Stomach (tissue), 9 donors: Measurements from ENCODE around the gene AMT. TPM values are rescaled to one million over a fixed set of nuclear protein-coding genes. Genes with fewer than 3 reads are reported as not detected.
A peak's percentile ranks its signal among the peaks of the same experiment; 100 is the strongest.

Experiments used
- DNase-seq, 2 donors: peaks; one replicate each; pipeline versions ENCODE4 v3.0.0 to v3.0.0-alpha.2; 2013 to 2019
- H3K27ac ChIP-seq, 5 donors: fragments of 200-600 bp in 4 of 5; sonication (generic) in 4 of 5; one replicate each; pipeline ENCODE4 v1.5.1; 2013 to 2019; ENCODE audit warnings: mild to moderate bottlenecking in 1 of 5, moderate library complexity in 1 of 5
- H3K27me3 ChIP-seq, 3 donors: fragments of 200-600 bp; sonication (generic); one replicate each; pipeline ENCODE4 v1.5.1; 2017 to 2019; ENCODE audit warnings: mixed run types in 1 of 3
- H3K36me3 ChIP-seq, 4 donors: fragments of 200-600 bp; sonication (generic); 1 replicate in 3 of 4; 2 replicates in 1 of 4; pipeline ENCODE4 v1.5.1; 2016 to 2019
- H3K4me1 ChIP-seq, 4 donors: fragments of 200-600 bp; sonication (generic); one replicate each; pipeline ENCODE4 v1.5.1; 2016 to 2019
- H3K4me3 ChIP-seq, 4 donors: fragments of 200-600 bp; sonication (generic) in 3 of 4; one replicate each; pipeline ENCODE4 v1.5.1; 2016 to 2019; ENCODE audit warnings: mild to moderate bottlenecking in 1 of 4
- H3K9me3 ChIP-seq, 4 donors: fragments of 200-600 bp; sonication (generic); one replicate each; pipeline ENCODE4 v1.5.1; 2016 to 2019
- CTCF ChIP-seq, 7 experiments: fragments of 450-650 bp in 4 of 7; fragments of 200-600 bp in 3 of 7; sonication (generic) in 3 of 7; IDR thresholded peaks; one replicate each; pipeline ENCODE4 v1.5.1; 2016 to 2019; ENCODE audit warnings: antibody characterized with exemption in 7 of 7, control low read depth in 2 of 7, mild to moderate bottlenecking in 1 of 7
- EP300 ChIP-seq: sonication (generic); formaldehyde crosslinking; IDR thresholded peaks from one replicate; pipeline ENCODE4 v1.6.1; 2017; ENCODE audit warnings: antibody characterized with exemption
- POLR2A ChIP-seq, 4 donors: fragments of 450-650 bp; IDR thresholded peaks; one replicate each; pipeline ENCODE4 v1.6.1; 2016; ENCODE audit warnings: antibody characterized with exemption in 4 of 4, control low read depth in 2 of 4, mild to moderate bottlenecking in 1 of 4, moderate library complexity in 1 of 4
- POLR2AphosphoS5 ChIP-seq, 3 donors: sonication (generic); formaldehyde crosslinking; IDR thresholded peaks; one replicate each; pipeline ENCODE4 v1.6.1; 2016; ENCODE audit warnings: antibody characterized with exemption in 3 of 3
- WGBS, 5 donors: extraction: QIAGEN DNeasy Blood & Tissue Kit in 3 of 5; methylation state at CpG; one replicate each; pipeline versions ENCODE4 v1.1.5 to v1.1.7; 2013 to 2018; 5-methylcytosine and 5-hydroxymethylcytosine counted together
- intact Hi-C: fragments of 100-400 bp; cut with DNase I; formaldehyde crosslinking; loops from one replicate; pipeline ENCODE4 v1.15.1; 2023; ENCODE audit warnings: low total_unique reads
- polyA plus RNA-seq, 3 donors: library from polyadenylated mRNA; stranded (reverse); fragments of 200-250 nt; gene quantifications; one replicate each; pipeline ENCODE4 v1.2.3, GENCODE V29; 2013
- total RNA-seq, 5 donors: library from RNA; depleted of rRNA; stranded (reverse); fragments of >200 nt; gene quantifications; one replicate each; pipeline versions ENCODE4 v1.1.0 to v1.2.3, GENCODE V29; 2014 to 2016
- donor health status: healthy with polysubstance abuse.
- donor health status: Bipolar disorder and iron deficiency.
- donor health status: healthy.

AMT gene
- total and polyA plus RNA-seq, 8 donors: 4.5 to 27.8 (median 13.8) TPM

GRCh38 chr3:49414753-49415152 is 7.5 kb downstream of the AMT start:
- Histone ChIP-seq H3K27me3 (no peaks in the 10 kb centered on the region), H3K4me3 (no peak overlapping the region), H3K4me1 (peaks cover 38 to 64% (median 56%) of the 10 kb centered on the region in 4 donors), H3K27ac (peak overlapping the region; percentile 10 to 100 (median 79)), H3K9me3 (no peaks in the 10 kb centered on the region), H3K36me3 (peaks cover 6 to 49% (median 40%) of the 10 kb centered on the region in 4 donors)
- TF ChIP-seq EP300: no peak
- no peak for TF ChIP-seq POLR2A (IDR thresholded peaks at IDR 0.05)
- no peak for TF ChIP-seq CTCF (IDR thresholded peaks at IDR 0.05)
- no peak for TF ChIP-seq POLR2AphosphoS5 (IDR thresholded peaks at IDR 0.05)
- no peak for DNase-seq
- 71 to 86% (median 84%) methylated on average over 2 of the region's 2 CpGs for WGBS, 5 donors
- intact Hi-C loops: no loop called here

DNA sequence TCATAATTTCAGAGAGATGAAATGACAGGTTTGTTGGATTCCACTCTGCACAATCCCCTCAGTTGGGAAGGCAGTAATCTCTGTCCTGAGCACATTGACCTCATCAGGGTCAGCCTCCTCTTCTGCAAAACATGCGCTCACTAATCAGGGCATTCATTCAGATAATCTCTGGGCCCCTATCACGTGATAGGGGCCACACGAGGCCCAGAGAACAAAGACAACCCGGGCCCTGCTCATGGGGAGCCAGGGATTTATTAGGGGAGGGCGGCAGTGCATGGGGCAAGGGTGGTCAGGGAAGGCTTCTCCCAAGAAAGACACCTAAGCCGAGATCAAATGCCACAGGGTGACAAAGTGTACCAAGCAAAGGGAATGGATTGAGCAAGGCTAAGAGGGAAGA is 8.9 kb downstream of the AMT start:
- TF ChIP-seq POLR2A (IDR thresholded peaks at IDR 0.05): no peak
- no peak for TF ChIP-seq CTCF (IDR thresholded peaks at IDR 0.05)
- TF ChIP-seq EP300: no peak
- no peak for TF ChIP-seq POLR2AphosphoS5 (IDR thresholded peaks at IDR 0.05)
- peak overlapping the region; percentile 94 to 100 (median 97) for H3K27ac ChIP-seq
- H3K36me3 ChIP-seq: peaks cover 0 to 38% (median 35%) of the 10 kb centered on the region in 4 donors
- intact Hi-C loops: no loop called here
- WGBS, 5 donors: 45 to 70% (median 55%) methylated on average over 6 of the region's 6 CpGs
- H3K27me3 ChIP-seq: no peaks in the 10 kb centered on the region
- no peak for DNase-seq
- H3K4me1 ChIP-seq: peaks cover 51 to 78% (median 68%) of the 10 kb centered on the region in 4 donors
- H3K9me3 ChIP-seq: no peaks in the 10 kb centered on the region
- peak overlapping the region; percentile 72 to 98 (median 86) for H3K4me3 ChIP-seq

GRCh38 chr3:49412632-49413337 is 9.5 kb downstream of the AMT start:
- intact Hi-C loops: no loop called here
- peaks cover 54 to 82% (median 72%) of the 10 kb centered on the region in 4 donors for H3K4me1 ChIP-seq
- TF ChIP-seq CTCF (IDR thresholded peaks at IDR 0.05) (no peak), EP300 (no peak), POLR2A (IDR thresholded peaks at IDR 0.05) (no peak), POLR2AphosphoS5 (IDR thresholded peaks at IDR 0.05) (no peak)
- DNase-seq: no peak
- H3K27me3 ChIP-seq: no peaks in the 10 kb centered on the region
- no peaks in the 10 kb centered on the region for H3K9me3 ChIP-seq
- H3K27ac ChIP-seq: peak overlapping the region; percentile 94 to 100 (median 97)
- WGBS, 5 donors: 19 to 37% (median 22%) methylated on average over 11 to 16 of the region's 16 CpGs
- peaks cover 0 to 35% (median 33%) of the 10 kb centered on the region in 4 donors for H3K36me3 ChIP-seq
- peak overlapping the region; percentile 72 to 98 (median 86) for H3K4me3 ChIP-seq

DNA sequence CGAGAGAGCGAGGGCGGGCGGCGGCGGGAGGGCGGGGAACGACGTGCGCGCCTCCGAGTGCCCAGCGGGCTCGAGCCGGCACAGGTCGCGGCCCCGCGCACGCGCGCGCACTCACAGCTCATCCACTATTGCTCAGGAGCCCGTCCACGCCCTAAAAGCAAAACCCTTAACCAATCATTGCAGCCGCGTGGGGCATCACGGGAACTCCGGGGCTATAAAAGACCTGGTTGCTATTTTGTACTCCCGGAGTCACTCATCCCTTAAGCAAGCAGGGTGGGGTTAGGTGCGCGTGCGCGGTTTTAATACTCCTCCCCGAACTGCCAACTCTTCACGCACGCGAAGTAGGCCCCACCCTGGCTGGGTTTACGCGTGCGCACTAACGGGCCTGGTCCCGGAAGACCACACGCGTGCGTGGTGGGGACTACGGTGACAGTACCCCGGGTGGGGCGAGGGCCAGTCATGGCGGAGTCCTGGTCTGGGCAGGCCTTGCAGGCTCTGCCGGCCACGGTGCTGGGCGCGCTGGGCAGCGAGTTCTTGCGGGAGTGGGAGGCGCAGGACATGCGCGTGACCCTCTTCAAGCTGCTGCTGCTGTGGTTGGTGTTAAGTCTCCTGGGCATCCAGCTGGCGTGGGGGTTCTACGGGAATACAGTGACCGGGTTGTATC is 10.2 kb downstream of the AMT start, which contains the start of the genes RHOA and TCTA:
RHOA (minus strand) TSS at position 9 of the 664 bp plus-strand sequence. CDS start 36,387 bp downstream, outside the sequence.
TCTA (plus strand) TSS at position 456 of the 664 bp plus-strand sequence; CDS start at position 460, 4 bp downstream.
- Histone ChIP-seq H3K27ac (peak within 1 kb of the TSS; percentile 96 to 100 (median 99)), H3K36me3 (peaks cover 0 to 28% (median 26%) of the 10 kb centered on the region in 4 donors), H3K4me3 (peak within 1 kb of the TSS; percentile 72 to 98 (median 86)), H3K9me3 (no peaks in the 10 kb centered on the region), H3K27me3 (no peaks in the 10 kb centered on the region), H3K4me1 (peaks cover 60 to 82% (median 77%) of the 10 kb centered on the region in 4 donors)
- 0% methylated on average over 19 to 62 of the region's 62 CpGs for WGBS, 5 donors
- peak; percentile 100 for DNase-seq
- intact Hi-C loops: no loop called here
- TF ChIP-seq POLR2A (IDR thresholded peaks at IDR 0.05) (peak in 2 of 4 donors; percentile 92 to 96), EP300 (no peak), CTCF (IDR thresholded peaks at IDR 0.05) (peak in 1 of 7 experiments; percentile 22), POLR2AphosphoS5 (IDR thresholded peaks at IDR 0.05) (peak; percentile 95 to 99 (median 99))
